Thoracic aorta (tissue), 2 donors: ENCODE data around the gene AATK. TPM values are rescaled to one million over a fixed set of nuclear protein-coding genes. Genes with fewer than 3 reads are reported as not detected.

Experiments
- ATAC-seq: fragments of 150-250 bp; one replicate; pipeline ENCODE4 v1.8.0; 2017; ENCODE audit warnings: low read depth; ENCODE audit not compliant: insufficient number of reproducible peaks, low FRiP score
- DNase-seq: peaks from one replicate; pipeline ENCODE4 v3.0.0-alpha.2; 2020; ENCODE audit warnings: low spot score
- H3K27ac ChIP-seq, 2 donors: fragments of 200-600 bp; sonication (generic); 1 replicate in 1 of 2; 2 replicates in 1 of 2; pipeline ENCODE4 v1.5.1; 2016; ENCODE audit warnings: mild to moderate bottlenecking in 2 of 2, moderate library complexity in 2 of 2
- H3K27me3 ChIP-seq: fragments of 200-600 bp; sonication (generic); replicated peaks from 2 replicates; pipeline ENCODE4 v1.6.0; 2016; ENCODE audit warnings: mild to moderate bottlenecking; ENCODE audit not compliant: insufficient read depth
- H3K36me3 ChIP-seq: fragments of 200-600 bp; sonication (generic); one replicate; pipeline ENCODE4 v1.5.1; 2016
- H3K4me1 ChIP-seq, 2 donors: fragments of 200-600 bp; sonication (generic); 1 replicate in 1 of 2; 2 replicates in 1 of 2; pipeline versions ENCODE4 v1.5.1 to v1.6.0; 2016; ENCODE audit warnings: low read depth in 2 of 2, mild to moderate bottlenecking in 1 of 2; ENCODE audit not compliant: control insufficient read depth in 1 of 2
- H3K4me3 ChIP-seq: fragments of 200-600 bp; sonication (generic); 2 replicates; pipeline ENCODE4 v1.5.1; 2016; ENCODE audit warnings: mild to moderate bottlenecking
- H3K9me3 ChIP-seq: fragments of 200-600 bp; sonication (generic); 2 replicates; pipeline ENCODE4 v1.5.1; 2016
- total RNA-seq, 2 donors: library from RNA; depleted of rRNA; stranded (reverse); fragments of >200 nt; gene quantifications; one replicate each; pipeline versions ENCODE4 v1.1.0 to v1.2.3, GENCODE V29; 2016
- TF ChIP-seq, protein P1 (sequence below): fragments of 200-600 bp; sonication (generic); IDR thresholded peaks from one replicate; pipeline ENCODE4 v1.5.1; 2019; ENCODE audit warnings: antibody characterized with exemption

The AATK gene
- total RNA-seq, 2 donors from 2014 or later, result 6.1 to 19.8 TPM

GRCh38 chr17:81094509-81095382 lies 71.3 kb downstream of the AATK start:
- DNase-seq (peak; percentile 78), ATAC-seq (peak; percentile 71)
- Histone ChIP-seq H3K27me3 (no peaks in the 10 kb centered on the region), H3K4me1 (peaks cover 13 to 36% of the 10 kb centered on the region in 2 donors), H3K4me3 (peak overlapping the region; percentile 44), H3K9me3 (no peaks in the 10 kb centered on the region), H3K36me3 (no peaks in the 10 kb centered on the region), H3K27ac (no peak overlapping the region)
- TF ChIP-seq, protein P1, sequence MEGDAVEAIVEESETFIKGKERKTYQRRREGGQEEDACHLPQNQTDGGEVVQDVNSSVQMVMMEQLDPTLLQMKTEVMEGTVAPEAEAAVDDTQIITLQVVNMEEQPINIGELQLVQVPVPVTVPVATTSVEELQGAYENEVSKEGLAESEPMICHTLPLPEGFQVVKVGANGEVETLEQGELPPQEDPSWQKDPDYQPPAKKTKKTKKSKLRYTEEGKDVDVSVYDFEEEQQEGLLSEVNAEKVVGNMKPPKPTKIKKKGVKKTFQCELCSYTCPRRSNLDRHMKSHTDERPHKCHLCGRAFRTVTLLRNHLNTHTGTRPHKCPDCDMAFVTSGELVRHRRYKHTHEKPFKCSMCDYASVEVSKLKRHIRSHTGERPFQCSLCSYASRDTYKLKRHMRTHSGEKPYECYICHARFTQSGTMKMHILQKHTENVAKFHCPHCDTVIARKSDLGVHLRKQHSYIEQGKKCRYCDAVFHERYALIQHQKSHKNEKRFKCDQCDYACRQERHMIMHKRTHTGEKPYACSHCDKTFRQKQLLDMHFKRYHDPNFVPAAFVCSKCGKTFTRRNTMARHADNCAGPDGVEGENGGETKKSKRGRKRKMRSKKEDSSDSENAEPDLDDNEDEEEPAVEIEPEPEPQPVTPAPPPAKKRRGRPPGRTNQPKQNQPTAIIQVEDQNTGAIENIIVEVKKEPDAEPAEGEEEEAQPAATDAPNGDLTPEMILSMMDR, result no peak

DNA sequence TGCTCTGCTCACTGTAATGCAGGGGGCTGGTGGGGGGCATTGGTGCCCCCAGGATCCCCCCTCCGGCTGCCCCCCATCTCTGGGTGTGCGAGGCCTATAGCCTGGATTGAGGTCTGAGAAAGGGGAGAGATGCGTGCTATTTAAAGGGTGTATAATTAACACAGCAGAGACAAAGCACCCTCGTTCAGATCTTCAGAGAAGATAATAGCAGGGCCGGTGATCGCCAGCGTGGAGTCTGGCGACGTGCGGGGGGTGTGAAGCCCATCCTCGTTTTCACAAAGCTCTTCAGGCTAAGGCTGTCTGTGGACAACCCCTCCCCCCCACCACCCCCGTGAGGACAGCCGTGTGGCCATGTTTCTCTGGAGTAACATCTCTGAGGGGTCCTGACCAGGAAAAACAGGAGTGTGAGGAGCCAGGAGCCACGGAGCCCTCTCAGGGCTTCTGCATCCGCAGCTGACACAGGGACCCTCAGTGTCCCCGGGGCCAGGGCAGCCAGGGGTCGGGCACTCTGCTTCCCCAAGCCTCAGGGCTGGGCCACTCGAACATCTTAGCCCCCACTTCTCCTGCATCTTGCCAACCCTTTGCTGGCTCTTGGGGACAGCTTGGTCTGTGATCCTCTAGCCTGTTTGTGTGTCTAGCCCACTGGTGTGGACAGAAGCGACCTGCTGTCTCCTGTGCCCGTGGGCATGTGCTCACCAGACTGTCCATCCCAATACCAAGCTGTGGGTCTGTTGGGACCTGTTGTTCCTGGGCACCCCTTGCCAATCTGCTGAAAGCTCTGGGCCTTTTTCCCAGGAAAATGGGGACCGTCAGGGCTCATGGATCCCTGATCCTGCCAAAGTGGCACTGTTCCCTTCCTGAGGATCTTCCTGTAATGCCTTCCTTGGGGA lies 72.2 kb downstream of the AATK start:
- Histone ChIP-seq H3K27me3 (no peaks in the 10 kb centered on the region), H3K4me3 (no peak overlapping the region), H3K27ac (no peak overlapping the region), H3K36me3 (no peaks in the 10 kb centered on the region), H3K9me3 (no peaks in the 10 kb centered on the region), H3K4me1 (peaks cover 13 to 36% of the 10 kb centered on the region in 2 donors)
- no peak for DNase-seq
- no peak for ATAC-seq
- TF ChIP-seq, protein P1, result no peak

GRCh38 chr17:81092518-81093095 lies 73.4 kb downstream of the AATK start:
- no peak overlapping the region for H3K27ac ChIP-seq
- peaks cover 12 to 29% of the 10 kb centered on the region in 2 donors for H3K4me1 ChIP-seq
- TF ChIP-seq, protein P1, result no peak
- DNase-seq (no peak), ATAC-seq (no peak)
- no peaks in the 10 kb centered on the region for H3K9me3 ChIP-seq
- H3K27me3 ChIP-seq, result no peaks in the 10 kb centered on the region
- no peak overlapping the region for H3K4me3 ChIP-seq
- no peaks in the 10 kb centered on the region for H3K36me3 ChIP-seq

- H3K36me3 ChIP-seq, result peaks cover 3% of the 10 kb centered on the region
- ATAC-seq (no peak), DNase-seq (no peak)
- no peaks in the 10 kb centered on the region for H3K9me3 ChIP-seq
- no peaks in the 10 kb centered on the region for H3K27me3 ChIP-seq
- H3K4me3 ChIP-seq, result no peak overlapping the region
- H3K4me1 ChIP-seq, result peaks cover 10 to 23% of the 10 kb centered on the region in 2 donors
- no peak overlapping the region for H3K27ac ChIP-seq
- TF ChIP-seq, protein P1, result no peak
Observed at GRCh38 chr17:81091774-81092517, 74.1 kb downstream of the AATK start.
